ENCODE measurements around the gene ZNF565.
"Not testable (repeated sequence)": the region's sequence is repeated elsewhere in the genome, so short reads cannot be mapped to it uniquely, and the experiment has no call there.

The ZNF565 gene

DNA sequence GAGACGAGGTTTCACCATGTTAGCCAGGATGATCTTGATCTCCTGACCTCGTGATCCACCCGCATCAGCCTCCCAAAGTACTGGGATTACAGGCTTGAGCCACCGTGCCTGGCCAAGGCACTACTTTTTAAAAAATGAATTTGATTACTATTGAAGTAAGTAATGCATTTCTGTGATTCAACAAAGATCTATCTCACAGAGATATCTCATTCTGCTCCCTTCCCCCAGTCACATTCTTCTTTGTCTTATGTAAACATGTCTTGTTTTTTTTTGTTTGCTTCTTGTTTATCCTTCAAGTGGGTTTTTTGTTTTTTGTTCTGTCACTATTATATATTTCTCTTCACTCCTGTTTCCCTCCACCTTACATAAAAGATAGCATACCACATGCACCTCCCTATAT, 7.0 kb upstream of the ZNF565 start:
- intact Hi-C loops (cut with DNase I), result no loop called here
- peak in 3 of 42 donors; percentile 1 to 13 (median 12) for DNase-seq

- intact Hi-C loops (cut with DNase I), result no loop called here
- DNase-seq, result peak in 1 of 42 donors; percentile 22
Measured at GRCh38 chr19:36215276-36216123, 1.0 kb upstream of the ZNF565 start.

- peak in 1 of 42 donors; percentile 28 for DNase-seq
- intact Hi-C loops (cut with DNase I), result no loop called here
Measured at GRCh38 chr19:36212895-36213294, 1.6 kb downstream of the ZNF565 start.

DNA sequence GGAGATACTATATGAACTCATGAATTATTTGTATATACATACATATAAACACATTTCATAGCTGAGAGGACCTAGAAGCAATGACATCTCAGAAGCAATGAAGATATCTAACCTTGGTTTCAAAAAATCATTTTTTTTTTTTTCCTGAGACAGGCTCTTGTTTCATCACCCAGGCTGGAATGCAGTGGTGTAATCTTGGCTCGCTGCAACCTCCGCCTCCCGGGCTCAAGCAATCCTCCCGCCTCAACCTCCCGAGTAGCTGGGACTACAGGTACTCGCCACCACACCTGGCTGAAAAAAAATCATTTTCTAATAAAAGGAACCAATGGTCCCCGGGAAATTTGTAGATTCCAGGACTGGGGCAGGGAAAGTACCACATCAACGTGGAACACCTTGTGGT, 4.0 kb downstream of the ZNF565 start:
- intact Hi-C loops (cut with DNase I), result no loop called here

GRCh38 chr19:36209372-36209771, 5.1 kb downstream of the ZNF565 start:
- intact Hi-C loops (cut with DNase I), result no loop called here
- peak in 1 of 42 donors; percentile 32 for DNase-seq

More for the DNA sequence above, 4.0 kb downstream of the ZNF565 start:
- no peak for DNase-seq

- intact Hi-C loops (cut with DNase I), result no loop called here
Measured at GRCh38 chr19:36207605-36208252, 6.7 kb downstream of the ZNF565 start.

GRCh38 chr19:36203293-36203692, 11.2 kb downstream of the ZNF565 start:
- intact Hi-C loops (cut with DNase I), result no loop called here
- DNase-seq, result no peak

More at GRCh38 chr19:36207605-36208252, 6.7 kb downstream of the ZNF565 start:
- no peak for DNase-seq

GRCh38 chr19:36201684-36202083, 12.8 kb downstream of the ZNF565 start:
- DNase-seq, result no peak
- intact Hi-C loops (cut with DNase I), result no loop called here

GRCh38 chr19:36198119-36198518, 16.3 kb downstream of the ZNF565 start:
- peak in 17 of 42 donors; percentile 17 to 81 (median 39) for DNase-seq
- intact Hi-C loops (cut with DNase I), result no loop called here

DNA sequence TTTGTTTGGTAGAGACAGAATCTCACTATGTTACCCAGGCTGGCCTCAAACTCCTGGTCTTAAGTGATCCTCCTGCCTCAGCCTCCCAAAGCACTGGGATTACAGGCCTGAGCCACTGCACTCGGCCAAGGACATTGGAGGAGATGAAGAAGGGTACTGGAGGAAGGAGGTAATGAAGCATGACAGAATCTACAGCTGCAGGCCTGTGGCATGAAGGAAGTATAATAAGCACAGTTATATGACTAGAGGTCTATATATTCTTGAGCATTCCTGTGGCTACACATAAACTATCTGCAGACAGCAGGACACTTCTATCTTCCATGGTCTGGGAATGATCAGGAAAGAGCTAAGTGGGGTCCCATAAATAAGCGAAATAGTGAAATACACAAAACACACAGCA, 18.2 kb downstream of the ZNF565 start:
- no peak for DNase-seq
- intact Hi-C loops (cut with DNase I), result no loop called here

GRCh38 chr19:36186722-36187121, 27.7 kb downstream of the ZNF565 start:
- DNase-seq; intact Hi-C loops (cut with DNase I): not testable (repeated sequence)

GRCh38 chr19:36183245-36183628, 31.2 kb downstream of the ZNF565 start:
- intact Hi-C loops (cut with DNase I), result loop anchor here (5.0 kb wide), 1 partner anchor 51 kb away; no protein-coding TSS in a partner anchor
- DNase-seq, result no peak

- intact Hi-C loops (cut with DNase I), result loop anchor here (5.0 kb wide), 1 partner anchor 50 kb away; no protein-coding TSS in a partner anchor
- DNase-seq, result no peak
Measured at GRCh38 chr19:36182612-36183244, 31.7 kb downstream of the ZNF565 start.

DNA sequence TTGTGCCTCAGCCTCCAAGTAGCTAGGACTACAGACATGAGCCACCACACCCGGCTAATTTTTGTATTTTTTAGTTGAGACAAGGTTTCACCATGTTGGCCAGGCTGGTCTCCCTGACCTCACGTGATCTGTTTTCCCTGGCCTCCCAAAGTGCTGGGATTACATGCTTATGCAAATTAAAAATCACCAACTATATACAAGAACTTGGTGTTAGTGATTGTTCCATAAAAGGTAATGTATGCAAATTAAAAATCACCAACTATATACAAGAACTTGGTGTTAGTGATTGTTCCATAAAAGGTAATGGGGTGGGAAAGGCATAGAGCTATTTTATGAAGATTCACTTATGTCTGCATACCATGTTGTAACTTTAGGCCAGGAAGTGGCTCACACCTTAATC, 35.4 kb downstream of the ZNF565 start:
- intact Hi-C loops (cut with DNase I); DNase-seq: not testable (repeated sequence)

DNA sequence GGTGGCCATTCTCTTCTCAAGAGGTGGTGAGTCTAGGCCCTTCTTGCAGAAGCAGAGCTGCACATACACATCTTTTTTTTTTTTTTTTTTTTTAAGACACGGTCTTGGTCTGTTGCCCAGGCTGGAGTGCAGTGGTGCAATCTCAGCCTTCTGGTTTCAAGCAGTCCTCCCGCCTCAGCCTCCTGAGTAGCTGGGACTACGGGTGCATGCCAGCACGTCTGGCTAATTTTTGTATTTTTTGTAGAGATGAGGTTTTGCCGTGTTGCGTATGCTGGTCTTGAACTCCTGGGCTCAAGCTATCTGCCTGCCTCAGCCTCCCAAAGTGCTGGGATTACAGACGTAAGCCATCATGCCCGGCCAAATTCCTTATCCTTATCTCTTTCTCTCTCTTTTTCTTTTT, 40.6 kb downstream of the ZNF565 start:
- DNase-seq; intact Hi-C loops (cut with DNase I): not testable (repeated sequence)

DNA sequence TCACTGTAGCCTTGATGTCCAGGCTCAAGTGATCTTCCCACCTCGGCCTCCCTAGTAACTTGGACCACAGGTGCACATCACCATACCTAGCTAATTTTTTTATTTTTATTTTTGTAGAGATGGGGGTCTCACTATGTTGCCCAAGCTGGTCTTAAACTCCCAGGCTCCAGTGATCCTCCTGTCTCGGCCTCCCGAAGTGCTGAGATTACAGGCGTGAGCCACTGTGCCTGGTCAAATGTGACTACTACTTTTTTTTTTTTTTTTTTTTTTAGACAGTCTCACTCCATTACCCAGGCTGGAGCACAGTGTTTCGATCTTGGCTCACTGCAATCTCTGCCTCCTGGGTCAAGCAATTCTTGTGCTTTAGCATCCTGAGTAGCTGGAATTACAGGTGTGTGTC, 41.6 kb downstream of the ZNF565 start:
- no peak for DNase-seq
- intact Hi-C loops (cut with DNase I), result no loop called here

DNA sequence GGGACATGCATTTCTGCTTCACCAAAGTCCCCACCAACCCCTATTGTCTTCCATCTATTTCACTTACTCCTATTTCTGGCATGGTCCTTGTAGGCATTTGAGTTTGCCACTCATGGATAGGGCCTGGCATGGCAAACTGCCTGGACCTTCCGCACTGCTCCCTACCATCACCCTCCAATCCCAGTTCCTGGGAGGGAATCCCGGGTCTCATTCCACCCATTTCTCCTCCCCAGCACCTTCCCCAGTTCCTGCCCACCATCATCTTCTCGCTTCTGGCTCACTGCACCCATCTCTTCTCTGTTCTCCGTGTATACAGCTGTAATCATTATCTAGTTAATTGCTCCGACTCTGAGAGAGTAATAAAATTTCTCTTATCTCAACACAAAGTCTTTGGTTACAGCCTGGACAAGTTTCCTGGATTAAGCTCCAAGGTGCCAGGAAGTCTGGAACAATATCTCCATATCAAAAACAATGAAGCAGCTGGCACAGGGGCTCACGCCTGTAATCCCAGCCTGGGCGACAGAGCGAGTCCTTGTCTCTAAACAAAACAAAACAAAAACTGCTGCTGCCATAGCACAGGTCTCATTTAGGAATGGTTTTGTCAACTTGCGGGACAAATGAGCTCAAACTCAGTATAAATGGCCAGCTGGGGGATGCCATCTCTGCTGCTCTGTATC, 45.2 kb downstream of the ZNF565 start:
- intact Hi-C loops (cut with DNase I), result no loop called here
- no peak for DNase-seq

DNA sequence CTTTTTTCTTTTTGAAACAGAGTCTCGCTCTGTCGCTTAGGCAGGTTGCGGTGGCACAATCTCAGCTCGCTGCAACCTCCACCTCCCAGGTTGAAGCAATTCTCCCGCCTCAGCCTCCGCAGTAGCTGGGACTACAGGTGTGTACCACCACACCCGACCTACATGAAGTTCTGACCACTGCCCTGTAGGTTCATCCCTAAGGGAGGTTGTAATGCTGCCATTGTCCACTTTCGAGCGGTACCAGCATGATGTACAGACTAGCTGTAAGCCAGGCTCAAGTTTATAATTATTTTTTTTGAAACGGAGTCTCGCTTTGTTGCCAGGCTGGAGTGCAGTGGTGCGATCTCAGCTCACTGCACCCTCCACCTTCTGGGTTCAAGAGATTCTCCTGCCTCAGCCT, 50.7 kb downstream of the ZNF565 start:
- intact Hi-C loops (cut with DNase I), result no loop called here
- DNase-seq, result no peak

DNA sequence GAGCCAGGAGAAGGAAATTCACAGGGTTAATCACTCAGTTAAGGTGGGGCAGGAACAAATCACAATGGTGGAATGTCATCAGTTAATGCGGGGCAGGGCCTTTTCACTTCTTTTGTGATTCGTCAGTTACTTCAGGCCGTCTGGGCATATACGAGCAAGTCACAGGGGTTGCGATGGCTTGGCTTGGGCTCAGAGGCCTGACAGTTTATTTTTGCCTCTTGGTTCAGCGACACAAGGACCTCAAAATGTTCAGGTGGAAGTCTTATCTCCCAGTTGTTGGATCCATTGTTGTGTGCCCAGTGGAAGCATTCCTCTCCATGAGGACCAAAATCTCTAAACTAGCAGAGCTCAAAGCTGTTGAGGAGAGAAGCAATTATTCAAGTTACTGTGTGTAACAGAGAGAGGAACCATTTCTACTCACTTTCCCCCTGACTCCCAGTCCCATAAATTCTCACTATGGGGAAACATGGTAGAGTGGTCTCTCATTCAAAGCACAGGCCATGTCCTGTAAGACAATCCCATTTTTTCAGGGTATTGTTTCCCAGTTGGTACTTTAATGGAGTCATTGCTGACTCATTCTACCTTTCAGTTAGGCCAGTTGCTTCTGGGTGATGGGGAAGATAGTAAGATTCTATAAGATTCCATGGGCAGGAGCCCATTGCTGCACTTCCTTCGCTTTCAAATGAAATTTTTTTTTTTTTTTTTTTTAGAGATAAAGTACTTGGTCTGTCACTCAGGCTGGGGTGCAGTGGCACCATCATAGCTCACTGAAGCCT, 53.5 kb downstream of the ZNF565 start:
- DNase-seq, result no peak
- intact Hi-C loops (cut with DNase I), result no loop called here
